A673 (cell line): ENCODE results near the gene FHIP1B. TPM values are rescaled to one million over a fixed set of nuclear protein-coding genes. Genes with fewer than 3 reads are reported as not detected.

Source experiments
- BruUV-seq: library from RNA; stranded (reverse); fragments of 400-500 nt; replicated peaks from 2 replicates; lab custom pipeline; 2021; lab: Mats Ljungman, UMichigan
- CTCF ChIA-PET: fragments of 300-600 bp; sonication (Branson Sonifier 250); formaldehyde crosslinking; loops from one replicate; lab custom pipeline; 2022; ENCODE audit warnings: antibody characterized with exemption; lab: Charles Lee
- POLR2A ChIA-PET: fragments of 300-600 bp; sonication (Branson Sonifier 250); formaldehyde crosslinking; loops from one replicate; lab custom pipeline; 2022; ENCODE audit warnings: antibody characterized with exemption; ENCODE audit not compliant: low non-redundant PET; lab: Charles Lee
- DNase-seq: peaks from one replicate; pipeline ENCODE4 v3.0.0-alpha.2; 2015; ENCODE audit warnings: low spot score
- H3K27ac ChIP-seq: fragments of 200-600 bp; sonication (generic); 2 replicates; pipeline ENCODE4 v1.5.1; 2016; ENCODE audit warnings: mixed run types, low read depth, mild to moderate bottlenecking, mixed read lengths, antibody characterized with exemption, low read length; ENCODE audit not compliant: poor library complexity, severe bottlenecking
- H3K27me3 ChIP-seq: fragments of 200-600 bp; sonication (generic); replicated peaks from 2 replicates; pipeline ENCODE4 v1.6.1; 2017; ENCODE audit warnings: mixed run types, low read depth, mild to moderate bottlenecking, mixed read lengths, antibody characterized with exemption, low read length; ENCODE audit not compliant: insufficient read depth, poor library complexity
- H3K36me3 ChIP-seq: fragments of 200-600 bp; sonication (generic); 2 replicates; pipeline ENCODE4 v1.6.1; 2016; ENCODE audit warnings: mixed run types, mild to moderate bottlenecking, mixed read lengths, antibody characterized with exemption, low read length; ENCODE audit not compliant: insufficient read depth, poor library complexity, severe bottlenecking
- H3K4me1 ChIP-seq: fragments of 200-600 bp; sonication (generic); 2 replicates; pipeline ENCODE4 v1.6.1; 2017; ENCODE audit warnings: mixed run types, mild to moderate bottlenecking, mixed read lengths, antibody characterized with exemption, low read length; ENCODE audit not compliant: insufficient read depth, poor library complexity, severe bottlenecking
- H3K4me3 ChIP-seq: fragments of 200-600 bp; sonication (generic); 2 replicates; pipeline ENCODE4 v1.5.1; 2016; ENCODE audit warnings: low read depth, mixed run types, mild to moderate bottlenecking, mixed read lengths, low read length; ENCODE audit not compliant: poor library complexity, severe bottlenecking
- H3K9me3 ChIP-seq: fragments of 200-600 bp; sonication (generic); 2 replicates; pipeline ENCODE4 v1.6.1; 2016; ENCODE audit warnings: mixed run types, low read depth, mild to moderate bottlenecking, mixed read lengths, antibody characterized with exemption, low read length; ENCODE audit not compliant: poor library complexity, severe bottlenecking
- EZH2 ChIP-seq: fragments of 200-600 bp; sonication (generic); IDR thresholded peaks from 2 replicates; pipeline ENCODE4 v1.6.1; 2017; ENCODE audit warnings: borderline replicate concordance, low read depth, mild to moderate bottlenecking, mixed read lengths, antibody characterized with exemption, low read length; ENCODE audit not compliant: poor library complexity, severe bottlenecking
- intact Hi-C: fragments of 100-400 bp; cut with micrococcal nuclease; formaldehyde crosslinking; loops from one replicate; pipeline ENCODE4 v1.10.0; 2022; ENCODE audit not compliant: unreplicated experiment
- total RNA-seq: library from RNA; stranded (reverse); gene quantifications from 2 replicates; pipeline ENCODE4 v1.2.3, GENCODE V29; 2021
- TF ChIP-seq, protein P1 (sequence below): fragments of 300-800, 200-600 bp; sonication (generic); conservative IDR thresholded peaks from 2 replicates; pipeline ENCODE4 v1.5.1; 2017; ENCODE audit warnings: low read depth, mild to moderate bottlenecking, antibody characterized with exemption, low read length, moderate library complexity, mixed read lengths

Gene FHIP1B
- total RNA-seq, 1 experiment from 2014 or later: 18.6 TPM

DNA sequence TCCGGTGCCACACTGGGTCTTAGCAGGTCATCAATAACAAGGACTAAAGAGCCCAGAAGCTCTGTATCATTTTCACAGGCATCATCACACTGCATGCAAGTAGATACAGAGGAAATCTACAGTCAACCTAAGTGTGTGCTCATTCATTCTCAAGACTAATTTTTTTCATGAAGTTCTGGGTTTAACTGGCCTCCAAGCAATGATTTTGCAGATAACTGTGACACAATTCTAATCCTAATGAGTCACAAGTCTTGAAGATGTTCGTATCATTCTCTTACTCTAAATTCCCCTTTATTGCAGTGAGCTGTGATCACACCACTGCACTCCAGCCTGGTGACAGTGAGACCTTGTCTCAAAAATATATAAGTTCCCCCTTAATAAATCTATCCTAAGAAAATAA is 33.0 kb downstream of the FHIP1B start:
- ChIA-PET POLR2A (no interaction called here), CTCF (no interaction called here)
- intact Hi-C loops: no loop called here
- H3K27me3 ChIP-seq: no peaks in the 10 kb centered on the region
- BruUV-seq: no TSS peak
- H3K9me3 ChIP-seq: no peaks in the 10 kb centered on the region
- peaks cover 7% of the 10 kb centered on the region for H3K4me1 ChIP-seq
- H3K27ac ChIP-seq: no peak overlapping the region
- H3K4me3 ChIP-seq: no peak overlapping the region
- DNase-seq: no peak
- TF ChIP-seq EZH2: no peak
- TF ChIP-seq, protein P1, sequence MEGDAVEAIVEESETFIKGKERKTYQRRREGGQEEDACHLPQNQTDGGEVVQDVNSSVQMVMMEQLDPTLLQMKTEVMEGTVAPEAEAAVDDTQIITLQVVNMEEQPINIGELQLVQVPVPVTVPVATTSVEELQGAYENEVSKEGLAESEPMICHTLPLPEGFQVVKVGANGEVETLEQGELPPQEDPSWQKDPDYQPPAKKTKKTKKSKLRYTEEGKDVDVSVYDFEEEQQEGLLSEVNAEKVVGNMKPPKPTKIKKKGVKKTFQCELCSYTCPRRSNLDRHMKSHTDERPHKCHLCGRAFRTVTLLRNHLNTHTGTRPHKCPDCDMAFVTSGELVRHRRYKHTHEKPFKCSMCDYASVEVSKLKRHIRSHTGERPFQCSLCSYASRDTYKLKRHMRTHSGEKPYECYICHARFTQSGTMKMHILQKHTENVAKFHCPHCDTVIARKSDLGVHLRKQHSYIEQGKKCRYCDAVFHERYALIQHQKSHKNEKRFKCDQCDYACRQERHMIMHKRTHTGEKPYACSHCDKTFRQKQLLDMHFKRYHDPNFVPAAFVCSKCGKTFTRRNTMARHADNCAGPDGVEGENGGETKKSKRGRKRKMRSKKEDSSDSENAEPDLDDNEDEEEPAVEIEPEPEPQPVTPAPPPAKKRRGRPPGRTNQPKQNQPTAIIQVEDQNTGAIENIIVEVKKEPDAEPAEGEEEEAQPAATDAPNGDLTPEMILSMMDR: no peak
- no peaks in the 10 kb centered on the region for H3K36me3 ChIP-seq

DNA sequence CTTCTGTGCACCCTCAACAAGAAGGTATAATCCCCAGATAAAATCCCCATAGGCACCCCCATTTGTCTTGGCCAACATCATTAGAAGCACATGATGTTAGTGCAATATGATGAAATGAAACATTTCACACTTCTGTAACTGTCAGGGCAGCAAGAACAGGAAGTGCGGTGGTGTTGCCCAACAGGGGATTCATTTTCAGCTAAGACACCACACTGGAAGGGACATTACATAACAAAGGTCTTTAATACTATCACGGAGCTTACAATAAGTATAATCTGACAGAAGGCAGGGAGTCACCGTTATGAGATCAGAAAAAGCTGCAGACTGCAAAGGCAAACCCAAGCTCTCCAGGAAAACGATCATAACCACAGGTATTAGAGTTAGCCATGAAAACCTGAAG is 33.5 kb downstream of the FHIP1B start:
- Histone ChIP-seq H3K27me3 (no peaks in the 10 kb centered on the region), H3K9me3 (no peaks in the 10 kb centered on the region), H3K4me1 (peaks cover 7% of the 10 kb centered on the region), H3K4me3 (no peak overlapping the region), H3K36me3 (no peaks in the 10 kb centered on the region), H3K27ac (no peak overlapping the region)
- TF ChIP-seq, protein P1: no peak
- no peak for TF ChIP-seq EZH2
- no TSS peak for BruUV-seq
- intact Hi-C loops: no loop called here
- DNase-seq: peak; percentile 30
- CTCF ChIA-PET: no interaction called here
- POLR2A ChIA-PET: no interaction called here

DNA sequence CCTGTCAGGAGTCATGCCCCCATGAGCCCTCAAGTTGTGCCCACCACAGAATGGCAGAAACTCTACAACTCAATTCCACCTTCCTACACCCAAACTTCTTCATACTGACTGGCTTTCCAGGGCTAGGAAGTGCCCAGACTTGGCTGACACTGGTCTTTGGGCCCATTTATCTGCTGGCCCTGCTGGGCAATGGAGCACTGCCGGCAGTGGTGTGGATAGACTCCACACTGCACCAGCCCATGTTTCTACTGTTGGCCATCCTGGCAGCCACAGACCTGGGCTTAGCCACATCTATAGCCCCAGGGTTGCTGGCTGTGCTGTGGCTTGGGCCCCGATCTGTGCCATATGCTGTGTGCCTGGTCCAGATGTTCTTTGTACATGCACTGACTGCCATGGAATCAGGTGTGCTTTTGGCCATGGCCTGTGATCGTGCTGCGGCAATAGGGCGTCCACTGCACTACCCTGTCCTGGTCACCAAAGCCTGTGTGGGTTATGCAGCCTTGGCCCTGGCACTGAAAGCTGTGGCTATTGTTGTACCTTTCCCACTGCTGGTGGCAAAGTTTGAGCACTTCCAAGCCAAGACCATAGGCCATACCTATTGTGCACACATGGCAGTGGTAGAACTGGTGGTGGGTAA is 35.1 kb downstream of the FHIP1B start, which contains the start of gene OR52W1:
TSS of gene OR52W1 (plus strand) at position 51 of the 637 bp plus-strand sequence. CDS start at position 51, 0 bp downstream.
- Histone ChIP-seq H3K36me3 (no peaks in the 10 kb centered on the region), H3K4me1 (peaks cover 7% of the 10 kb centered on the region), H3K4me3 (no peak within 1 kb of the TSS), H3K27me3 (no peaks in the 10 kb centered on the region), H3K27ac (no peak within 1 kb of the TSS), H3K9me3 (no peaks in the 10 kb centered on the region)
- TF ChIP-seq, protein P1: no peak
- no peak for TF ChIP-seq EZH2
- CTCF ChIA-PET: no interaction called here
- POLR2A ChIA-PET: no interaction called here
- BruUV-seq: no TSS peak
- intact Hi-C loops: no loop called here
- no peak for DNase-seq
